Urothelium cell line (cell line): ENCODE data around the gene CKAP5.

Experiments
- DNase-seq: peaks from one replicate; pipeline ENCODE4 v3.0.0; 2011; ENCODE audit warnings: low spot score, mixed read lengths
- FAIRE-seq: peaks from 2 replicates; lab custom pipeline; 2011; peaks lifted over from hg19 to GRCh38; lab: Jason Lieb, UNC

Gene CKAP5

GRCh38 chr11:46776878-46777277, 69.2 kb downstream of the CKAP5 start:
- no peak for FAIRE-seq
- DNase-seq = no peak

GRCh38 chr11:46769636-46770221, 76.4 kb downstream of the CKAP5 start:
- DNase-seq = no peak
- no peak for FAIRE-seq

- no peak for FAIRE-seq
- DNase-seq = no peak
Observed at GRCh38 chr11:46766656-46767055, 79.4 kb downstream of the CKAP5 start.

GRCh38 chr11:46762248-46762647, 83.8 kb downstream of the CKAP5 start:
- DNase-seq (no peak), FAIRE-seq (no peak)

GRCh38 chr11:46761807-46762206, 84.3 kb downstream of the CKAP5 start:
- DNase-seq (no peak), FAIRE-seq (no peak)

- FAIRE-seq = no peak
- DNase-seq = no peak
Observed at GRCh38 chr11:46760429-46761128, 85.5 kb downstream of the CKAP5 start.

- no peak for DNase-seq
- no peak for FAIRE-seq
Observed at GRCh38 chr11:46759196-46759595, 86.9 kb downstream of the CKAP5 start.

GRCh38 chr11:46755962-46756361, 90.1 kb downstream of the CKAP5 start:
- DNase-seq = no peak
- no peak for FAIRE-seq

- FAIRE-seq (no peak), DNase-seq (no peak)
Observed at GRCh38 chr11:46747150-46747549, 98.9 kb downstream of the CKAP5 start.

GRCh38 chr11:46745995-46746394, 100.1 kb downstream of the CKAP5 start:
- no peak for FAIRE-seq
- no peak for DNase-seq

- no peak for FAIRE-seq
- no peak for DNase-seq
Observed at GRCh38 chr11:46745328-46745727, 100.8 kb downstream of the CKAP5 start.

- FAIRE-seq = no peak
- no peak for DNase-seq
Observed at GRCh38 chr11:46743693-46744339, 102.3 kb downstream of the CKAP5 start.

- no peak for FAIRE-seq
Observed at GRCh38 chr11:46743043-46743442, 103.0 kb downstream of the CKAP5 start.

GRCh38 chr11:46741600-46742484, 104.2 kb downstream of the CKAP5 start:
- DNase-seq (no peak), FAIRE-seq (no peak)

More at GRCh38 chr11:46743043-46743442, 103.0 kb downstream of the CKAP5 start:
- DNase-seq = no peak

- FAIRE-seq (no peak), DNase-seq (no peak)
Observed at GRCh38 chr11:46738887-46739286, 107.2 kb downstream of the CKAP5 start.

- DNase-seq (no peak), FAIRE-seq (no peak)
Observed at GRCh38 chr11:46737699-46738098, 108.4 kb downstream of the CKAP5 start.

GRCh38 chr11:46736615-46737014, 109.5 kb downstream of the CKAP5 start:
- DNase-seq (no peak), FAIRE-seq (no peak)

GRCh38 chr11:46736146-46736545, 109.9 kb downstream of the CKAP5 start:
- DNase-seq = no peak
- FAIRE-seq = no peak

- FAIRE-seq (no peak), DNase-seq (no peak)
Observed at GRCh38 chr11:46733234-46733633, 112.8 kb downstream of the CKAP5 start.

- FAIRE-seq (no peak), DNase-seq (no peak)
Observed at GRCh38 chr11:46731545-46731944, 114.5 kb downstream of the CKAP5 start.
